Calu3 (cell line): ENCODE data around the gene RPGRIP1L. TPM values are rescaled to one million over a fixed set of nuclear protein-coding genes. Genes with fewer than 3 reads are reported as not detected.

ENCODE experiments used
- BruUV-seq: library from RNA; stranded (reverse); fragments of 400-500 nt; replicated peaks from 2 replicates; lab custom pipeline; 2021; lab: Mats Ljungman, UMichigan
- CTCF ChIA-PET: fragments of 300-600 bp; sonication (Branson Sonifier 250); formaldehyde crosslinking; loops from one replicate; lab custom pipeline; 2022; ENCODE audit warnings: antibody characterized with exemption; lab: Charles Lee
- DNase-seq: peaks from one replicate; pipeline ENCODE4 v3.0.0; 2022
- H3K27ac Mint-ChIP-seq: one replicate; pipeline ENCODE4 v1.8.0; 2022; ENCODE audit warnings: mixed read lengths; ENCODE audit not compliant: unreplicated experiment
- H3K27me3 Mint-ChIP-seq: one replicate; pipeline ENCODE4 v1.8.0; 2022; ENCODE audit warnings: mixed read lengths; ENCODE audit not compliant: unreplicated experiment
- H3K36me3 Mint-ChIP-seq: one replicate; pipeline ENCODE4 v1.8.0; 2022; ENCODE audit warnings: mild to moderate bottlenecking, moderate library complexity, mixed read lengths; ENCODE audit not compliant: insufficient read depth, unreplicated experiment
- H3K4me1 Mint-ChIP-seq: one replicate; pipeline ENCODE4 v1.8.0; 2022; ENCODE audit warnings: mild to moderate bottlenecking, low read depth, mixed read lengths; ENCODE audit not compliant: unreplicated experiment
- H3K4me3 Mint-ChIP-seq: one replicate; pipeline ENCODE4 v1.8.0; 2022; ENCODE audit warnings: mild to moderate bottlenecking, low read depth, moderate library complexity, mixed read lengths; ENCODE audit not compliant: unreplicated experiment
- H3K9me3 Mint-ChIP-seq: one replicate; pipeline ENCODE4 v1.8.0; 2022; ENCODE audit warnings: low read depth, mixed read lengths; ENCODE audit not compliant: unreplicated experiment
- intact Hi-C: fragments of 100-400 bp; cut with micrococcal nuclease; formaldehyde crosslinking; loops from one replicate; pipeline ENCODE4 v1.10.0; 2022; ENCODE audit not compliant: unreplicated experiment
- total RNA-seq: library from RNA; stranded (reverse); gene quantifications from 2 replicates; pipeline ENCODE4 v1.2.3, GENCODE V29; 2022
- TF ChIP-seq, protein P1 (sequence below): fragments of 200-600 bp; IDR thresholded peaks from one replicate; pipeline ENCODE4 v1.8.0; 2022; ENCODE audit warnings: antibody characterized with exemption; ENCODE audit not compliant: unreplicated experiment

Gene RPGRIP1L
- total RNA-seq, 1 experiment from 2014 or later, result 16.6 TPM

DNA sequence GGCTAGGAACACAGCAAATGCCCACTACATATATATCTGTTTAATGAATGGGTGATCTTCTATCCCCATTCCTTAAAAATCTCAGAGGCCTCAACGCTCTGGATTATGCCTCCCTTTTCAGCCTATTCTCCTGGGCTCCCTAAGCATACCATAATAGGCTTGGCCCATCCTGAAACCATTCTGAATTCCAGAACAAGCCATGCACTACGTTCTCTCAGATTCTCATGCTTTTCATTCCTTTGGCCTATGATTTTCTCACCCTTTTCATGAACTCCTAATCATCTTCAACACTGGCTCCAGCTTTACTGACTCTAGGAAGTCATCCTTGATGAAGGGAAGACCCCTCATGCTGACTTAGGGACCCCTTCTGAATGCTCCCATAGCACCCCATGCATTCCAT is 71.1 kb downstream of the RPGRIP1L start:
- TF ChIP-seq, protein P1, sequence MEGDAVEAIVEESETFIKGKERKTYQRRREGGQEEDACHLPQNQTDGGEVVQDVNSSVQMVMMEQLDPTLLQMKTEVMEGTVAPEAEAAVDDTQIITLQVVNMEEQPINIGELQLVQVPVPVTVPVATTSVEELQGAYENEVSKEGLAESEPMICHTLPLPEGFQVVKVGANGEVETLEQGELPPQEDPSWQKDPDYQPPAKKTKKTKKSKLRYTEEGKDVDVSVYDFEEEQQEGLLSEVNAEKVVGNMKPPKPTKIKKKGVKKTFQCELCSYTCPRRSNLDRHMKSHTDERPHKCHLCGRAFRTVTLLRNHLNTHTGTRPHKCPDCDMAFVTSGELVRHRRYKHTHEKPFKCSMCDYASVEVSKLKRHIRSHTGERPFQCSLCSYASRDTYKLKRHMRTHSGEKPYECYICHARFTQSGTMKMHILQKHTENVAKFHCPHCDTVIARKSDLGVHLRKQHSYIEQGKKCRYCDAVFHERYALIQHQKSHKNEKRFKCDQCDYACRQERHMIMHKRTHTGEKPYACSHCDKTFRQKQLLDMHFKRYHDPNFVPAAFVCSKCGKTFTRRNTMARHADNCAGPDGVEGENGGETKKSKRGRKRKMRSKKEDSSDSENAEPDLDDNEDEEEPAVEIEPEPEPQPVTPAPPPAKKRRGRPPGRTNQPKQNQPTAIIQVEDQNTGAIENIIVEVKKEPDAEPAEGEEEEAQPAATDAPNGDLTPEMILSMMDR, result no peak
- no peak for DNase-seq
- H3K4me1 Mint-ChIP-seq, result no peaks in the 10 kb centered on the region
- H3K27ac Mint-ChIP-seq, result no peak overlapping the region
- H3K9me3 Mint-ChIP-seq, result no peaks in the 10 kb centered on the region
- intact Hi-C loops, result no loop called here
- no peaks in the 10 kb centered on the region for H3K27me3 Mint-ChIP-seq
- H3K4me3 Mint-ChIP-seq, result no peak overlapping the region
- BruUV-seq, result no TSS peak
- CTCF ChIA-PET, result no interaction called here
- H3K36me3 Mint-ChIP-seq, result no peaks in the 10 kb centered on the region

DNA sequence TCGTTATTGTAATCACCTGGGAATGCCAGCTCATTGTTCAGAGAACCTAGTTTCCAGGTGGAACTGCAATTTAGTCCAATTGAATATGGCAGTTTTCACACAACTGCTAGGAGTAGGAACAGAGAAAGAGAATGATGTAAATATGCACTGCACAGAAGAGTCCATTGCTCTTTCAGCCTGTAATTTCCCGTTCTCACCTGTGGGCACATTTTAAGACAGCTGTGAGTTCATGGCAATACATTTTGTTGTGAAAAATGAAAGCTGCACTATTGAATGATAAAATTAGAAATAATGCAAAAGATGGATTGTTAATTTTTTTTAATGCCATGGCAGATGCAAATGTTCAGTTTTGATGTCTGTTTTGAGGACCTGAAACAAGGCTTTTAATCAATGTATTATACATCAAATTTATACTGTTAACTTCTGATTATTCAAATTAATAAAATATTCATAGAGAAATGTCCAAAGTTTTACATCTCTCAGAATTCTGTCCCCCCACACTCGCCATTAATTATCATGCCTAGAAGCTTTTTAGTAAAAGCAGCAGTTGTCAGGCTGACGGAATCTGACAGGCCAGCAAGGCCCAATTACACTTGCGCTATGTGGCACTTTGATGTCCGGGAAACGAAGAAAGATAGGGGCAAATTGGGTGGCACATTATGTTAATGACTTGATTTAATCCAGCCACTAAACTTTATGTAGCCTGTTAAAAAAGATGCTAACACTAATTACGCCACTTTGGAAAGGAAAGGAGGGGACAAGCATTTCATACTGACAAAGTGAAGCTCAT is 72.2 kb downstream of the RPGRIP1L start:
- Mint-ChIP-seq H3K27ac (no peak overlapping the region), H3K36me3 (no peaks in the 10 kb centered on the region), H3K27me3 (no peaks in the 10 kb centered on the region), H3K4me1 (no peaks in the 10 kb centered on the region), H3K9me3 (no peaks in the 10 kb centered on the region), H3K4me3 (no peak overlapping the region)
- BruUV-seq, result no TSS peak
- intact Hi-C loops, result no loop called here
- CTCF ChIA-PET, result no interaction called here
- TF ChIP-seq, protein P1, result no peak
- no peak for DNase-seq

DNA sequence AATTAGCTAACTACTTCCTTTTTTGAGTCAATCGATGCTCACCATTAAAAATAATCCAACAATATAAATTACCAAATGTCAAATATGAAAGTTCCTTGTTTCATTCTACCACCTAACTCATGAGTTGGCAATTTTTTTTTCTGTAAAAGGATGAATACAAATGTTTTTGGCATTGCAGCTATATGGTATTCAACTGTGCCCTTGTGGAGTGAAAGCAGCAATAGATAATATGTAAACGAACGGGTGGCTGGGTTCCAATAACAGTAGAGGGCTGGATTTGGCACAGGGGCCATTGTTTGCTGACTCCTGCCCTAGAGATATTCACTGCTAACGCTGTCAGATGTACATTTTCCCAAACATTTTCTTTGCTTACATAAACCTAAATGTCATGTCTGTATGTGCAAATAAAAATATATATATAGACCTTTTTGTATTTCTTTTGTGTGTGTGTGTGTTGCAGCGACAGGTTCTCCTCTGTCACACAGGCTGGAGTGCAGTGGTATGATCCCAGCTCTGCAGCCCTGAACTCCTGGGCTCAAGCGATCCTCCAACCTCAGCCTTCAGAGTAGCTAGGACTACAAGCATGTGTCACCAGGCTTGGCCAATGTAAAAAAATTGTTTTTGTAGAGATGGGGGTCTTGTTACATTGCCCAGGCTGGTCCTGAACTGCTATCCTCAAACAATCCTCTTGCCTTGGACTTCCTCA is 73.9 kb downstream of the RPGRIP1L start:
- H3K4me1 Mint-ChIP-seq, result no peaks in the 10 kb centered on the region
- CTCF ChIA-PET, result no interaction called here
- H3K27me3 Mint-ChIP-seq, result no peaks in the 10 kb centered on the region
- no peak overlapping the region for H3K27ac Mint-ChIP-seq
- H3K4me3 Mint-ChIP-seq, result no peak overlapping the region
- intact Hi-C loops, result no loop called here
- no peaks in the 10 kb centered on the region for H3K9me3 Mint-ChIP-seq
- H3K36me3 Mint-ChIP-seq, result no peaks in the 10 kb centered on the region
- BruUV-seq, result no TSS peak
- TF ChIP-seq, protein P1, result no peak
- DNase-seq, result no peak

DNA sequence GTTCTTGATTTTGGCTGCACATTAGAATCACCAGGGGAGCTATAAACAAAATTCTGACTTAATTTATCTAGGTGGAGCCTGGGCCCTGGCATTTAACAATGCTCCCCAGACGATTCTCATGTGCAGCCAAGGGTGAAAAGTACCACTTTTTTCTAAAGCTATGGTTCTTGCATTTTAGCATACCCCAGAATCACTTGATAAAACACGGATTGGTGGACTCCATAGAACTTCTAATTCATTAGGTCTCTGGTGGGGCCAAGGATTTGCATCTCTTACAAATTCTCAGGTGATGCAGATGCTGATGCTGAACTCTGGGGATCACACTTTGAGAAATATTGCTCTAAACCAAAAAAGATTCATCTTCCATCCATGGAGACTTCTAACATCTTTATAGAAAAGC is 74.5 kb downstream of the RPGRIP1L start:
- TF ChIP-seq, protein P1, result no peak
- intact Hi-C loops, result no loop called here
- Mint-ChIP-seq H3K4me3 (no peak overlapping the region), H3K36me3 (no peaks in the 10 kb centered on the region), H3K27ac (no peak overlapping the region), H3K9me3 (no peaks in the 10 kb centered on the region), H3K27me3 (no peaks in the 10 kb centered on the region), H3K4me1 (no peaks in the 10 kb centered on the region)
- no TSS peak for BruUV-seq
- no peak for DNase-seq
- CTCF ChIA-PET, result no interaction called here
